Left lung (tissue), 14 donors: ENCODE results near the gene ABCC8. TPM values are rescaled to one million over a fixed set of nuclear protein-coding genes. Genes with fewer than 3 reads are reported as not detected.

ENCODE experiments used
- ATAC-seq: fragments of 200-7000 bp; cut with Tn5 transposase; one replicate; pipeline ENCODE4 v1.9.1; 2020; ENCODE audit warnings: moderate library complexity
- DNase-seq, 4 donors: peaks; one replicate each; pipeline ENCODE4 v3.0.0-alpha.2; 2013 to 2020
- H3K27ac ChIP-seq, 2 donors: fragments of 200-600 bp; sonication (generic) in 1 of 2; one replicate each; pipeline versions ENCODE4 v1.5.0 to v1.8.0; 2020 to 2021
- H3K27me3 ChIP-seq, 2 donors: fragments of 200-600 bp; sonication (generic) in 1 of 2; one replicate each; pipeline versions ENCODE4 v1.5.0 to v1.8.0; 2020 to 2021
- H3K36me3 ChIP-seq, 2 donors: fragments of 200-600 bp; sonication (generic) in 1 of 2; one replicate each; pipeline versions ENCODE4 v1.5.0 to v1.8.0; 2020 to 2021
- H3K4me1 ChIP-seq, 2 donors: fragments of 200-600 bp; one replicate each; pipeline ENCODE4 v1.8.0; 2021
- H3K4me3 ChIP-seq, 2 donors: fragments of 200-600 bp; sonication (generic) in 1 of 2; one replicate each; pipeline versions ENCODE4 v1.5.0 to v1.8.0; 2020 to 2021; ENCODE audit warnings: mild to moderate bottlenecking in 1 of 2
- H3K9me3 ChIP-seq, 2 donors: fragments of 200-600 bp; sonication (generic) in 1 of 2; one replicate each; pipeline versions ENCODE4 v1.5.0 to v1.8.0; 2020 to 2021
- CTCF ChIP-seq, 2 donors: fragments of 200-600 bp; sonication (generic) in 1 of 2; IDR thresholded peaks; one replicate each; pipeline versions ENCODE4 v1.5.0 to v1.8.0; 2021; ENCODE audit warnings: antibody characterized with exemption in 2 of 2
- intact Hi-C, 2 donors: fragments of 100-400 bp; cut with DNase I; formaldehyde crosslinking; loops; one replicate each; pipeline versions ENCODE4 v1.11.2 to v1.14.2; 2022
- long read RNA-seq, 12 donors: library from polyadenylated mRNA in 2 of 12; unstranded in 2 of 12; transcript quantifications; one replicate each; pipeline ENCODE4 v2.0.0 and lab custom pipeline, GENCODE V29; 2019 to 2026
- polyA plus RNA-seq, 6 donors: library from polyadenylated mRNA; unstranded; fragments of 120-200 nt; gene quantifications; one replicate each; pipeline ENCODE4 v1.2.1, GENCODE V29; 2013; ENCODE audit not compliant: insufficient read length in 6 of 6
- total RNA-seq, 2 donors: library from RNA; stranded (reverse); fragmentation: NEBNext Ultra II Directional; extraction: Animal tissue kit (Norgen Biotek cat#: 25700); gene quantifications; one replicate each; pipeline ENCODE4 v1.2.1, GENCODE V29; 2021
- donor health status: DM: no; HTN: yes; CAD: no.
- donor health status: DM: no; HTN: no; CAD: no.

ABCC8 gene
- total RNA-seq (1 to 10 TPM in 1 of 2 donors, under 1 TPM in 1; 0.52 to 1.9 TPM), polyA plus RNA-seq (10 to 100 TPM in 1 of 6 donors, 1 to 10 TPM in 5; 3.8 to 11.1 (median 7.5) TPM)
- long read RNA-seq, donor 1: 0 reads
- long read RNA-seq, donor 2: 0 reads
- long read RNA-seq, donor 3: 0 reads
- long read RNA-seq, donor 4: 0 reads
- long read RNA-seq, donor 5: 0 reads
- long read RNA-seq, donor 6: 0 reads
- long read RNA-seq, donor 7: 0 reads
- long read RNA-seq, donor 8: 0 reads
- long read RNA-seq, donor 9: 0 reads
- long read RNA-seq, donor 10, partial matches to known transcripts: 1 of 1 reads
- long read RNA-seq, donor 10, other reads (novel, unspliced or antisense): 0 of 1 reads
- long read RNA-seq, donor 11: 0 reads
- long read RNA-seq, donor 12: 0 reads

- DNase-seq: peak in 1 of 4 donors; percentile 13
- H3K4me3 ChIP-seq: peak within 1 kb of the TSS in 1 of 2 donors; percentile 1
- no peaks in the 10 kb centered on the region for H3K36me3 ChIP-seq
- peaks cover 38 to 71% of the 10 kb centered on the region in 2 donors for H3K27me3 ChIP-seq
- no peak within 1 kb of the TSS for H3K27ac ChIP-seq
- peaks cover 0 to 12% of the 10 kb centered on the region in 2 donors for H3K4me1 ChIP-seq
- TF ChIP-seq CTCF (IDR thresholded peaks at IDR 0.05): no peak
- no peak for ATAC-seq
- intact Hi-C loops: no loop called here
- H3K9me3 ChIP-seq: no peaks in the 10 kb centered on the region
Measured at GRCh38 chr11:17476317-17477083, at the start of gene ABCC8. Gene ABCC8, minus strand, starts transcription at chr11:17476845. Its CDS starts 69 bp downstream, at chr11:17476776.

DNA sequence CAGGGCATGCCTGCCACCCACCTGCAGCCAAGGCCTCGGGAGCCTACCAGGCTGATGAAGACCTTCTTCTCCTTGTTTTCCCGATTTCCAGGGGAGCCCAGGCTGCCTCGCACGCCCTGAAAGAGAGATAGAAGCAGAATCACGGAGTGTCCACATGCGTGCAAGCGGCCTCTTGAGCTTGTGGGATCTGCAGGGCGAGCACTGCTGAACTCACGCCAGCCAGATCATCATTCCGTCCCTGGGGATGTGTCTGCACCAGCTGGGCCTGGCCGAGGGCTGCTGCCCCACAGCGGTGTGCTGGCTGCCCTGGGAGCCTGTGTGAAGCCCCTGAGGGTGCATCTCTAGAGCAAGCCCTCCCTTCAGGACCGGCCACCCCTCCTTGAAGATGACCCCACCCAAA is 49.7 kb upstream of the ABCC8 start:
- intact Hi-C loops: no loop called here
- H3K36me3 ChIP-seq: no peaks in the 10 kb centered on the region
- H3K27me3 ChIP-seq: peaks cover 0 to 12% of the 10 kb centered on the region in 2 donors
- H3K27ac ChIP-seq: no peak overlapping the region
- H3K4me1 ChIP-seq: no peaks in the 10 kb centered on the region
- no peak overlapping the region for H3K4me3 ChIP-seq
- no peak for ATAC-seq
- H3K9me3 ChIP-seq: no peaks in the 10 kb centered on the region
- DNase-seq: peak in 1 of 4 donors; percentile 59
- no peak for TF ChIP-seq CTCF (IDR thresholded peaks at IDR 0.05)

GRCh38 chr11:17525570-17525969 is 48.9 kb upstream of the ABCC8 start:
- no peak for DNase-seq
- Histone ChIP-seq H3K27me3 (peaks cover 0 to 12% of the 10 kb centered on the region in 2 donors), H3K27ac (no peak overlapping the region), H3K36me3 (no peaks in the 10 kb centered on the region), H3K4me3 (no peak overlapping the region), H3K4me1 (no peaks in the 10 kb centered on the region), H3K9me3 (no peaks in the 10 kb centered on the region)
- intact Hi-C loops: no loop called here
- ATAC-seq: no peak
- no peak for TF ChIP-seq CTCF (IDR thresholded peaks at IDR 0.05)

DNA sequence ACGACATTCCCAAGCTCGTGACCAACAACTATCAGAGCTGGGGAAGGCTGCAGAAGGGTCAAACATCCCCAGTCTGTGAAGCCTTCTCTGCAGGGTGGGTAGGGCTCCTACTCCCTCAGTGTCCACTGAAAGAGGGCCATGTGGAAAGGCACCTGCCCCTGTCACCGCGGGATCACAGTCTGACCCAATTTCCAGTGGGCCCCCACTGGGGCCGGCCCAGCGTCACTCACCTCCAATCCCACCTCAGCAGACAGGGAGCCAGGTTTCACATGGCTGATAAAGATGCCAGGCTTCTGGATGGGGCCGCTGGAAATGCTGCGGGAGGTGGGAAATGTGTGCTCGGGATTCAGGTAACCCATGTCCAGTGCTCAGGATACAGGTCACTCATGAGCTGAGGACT is 47.6 kb upstream of the ABCC8 start:
- no peaks in the 10 kb centered on the region for H3K36me3 ChIP-seq
- H3K4me3 ChIP-seq: no peak overlapping the region
- H3K27ac ChIP-seq: no peak overlapping the region
- H3K27me3 ChIP-seq: peaks cover 0 to 1% of the 10 kb centered on the region in 2 donors
- ATAC-seq (no peak), DNase-seq (peak in 1 of 4 donors; percentile 39)
- H3K9me3 ChIP-seq: no peaks in the 10 kb centered on the region
- intact Hi-C loops: no loop called here
- no peaks in the 10 kb centered on the region for H3K4me1 ChIP-seq
- TF ChIP-seq CTCF (IDR thresholded peaks at IDR 0.05): no peak

GRCh38 chr11:17522655-17523054 is 46.0 kb upstream of the ABCC8 start:
- H3K27ac ChIP-seq: no peak overlapping the region
- DNase-seq (peak in 1 of 4 donors; percentile 67), ATAC-seq (no peak)
- H3K36me3 ChIP-seq: no peaks in the 10 kb centered on the region
- peaks cover 0 to 6% of the 10 kb centered on the region in 2 donors for H3K27me3 ChIP-seq
- H3K4me3 ChIP-seq: no peak overlapping the region
- no peaks in the 10 kb centered on the region for H3K9me3 ChIP-seq
- no peak for TF ChIP-seq CTCF (IDR thresholded peaks at IDR 0.05)
- intact Hi-C loops: no loop called here
- no peaks in the 10 kb centered on the region for H3K4me1 ChIP-seq
